HG03558 (cell line): ENCODE results near the gene NUMB.

ENCODE experiments used
- ATAC-seq: cut with Tn5 transposase; IDR thresholded peaks from one replicate; pipeline ENCODE4 v1.9.1; 2021; ENCODE audit warnings: moderate number of reproducible peaks; ENCODE audit not compliant: unreplicated experiment; ENCODE audit errors: extremely low read depth

Gene NUMB

DNA sequence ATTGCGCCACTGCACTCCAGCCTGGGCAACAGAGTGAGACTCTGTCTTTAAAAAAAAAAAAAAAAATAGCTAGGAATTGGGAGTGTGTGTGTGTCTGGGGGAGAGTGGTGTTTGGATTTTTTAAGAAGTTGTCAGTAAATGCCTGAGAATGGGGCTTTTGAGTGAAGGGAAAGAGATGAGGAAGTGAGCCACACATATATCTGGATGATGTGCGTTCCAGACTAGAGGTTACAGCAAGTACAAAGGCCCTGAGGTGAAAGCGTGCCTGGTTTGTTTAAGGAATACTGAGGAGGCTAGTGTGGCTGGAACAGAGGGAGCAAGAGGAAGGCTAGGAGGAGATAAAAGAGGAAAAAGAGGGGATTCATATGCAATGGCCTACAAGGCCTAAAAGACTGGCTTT, 151.1 kb downstream of the NUMB start:
- ATAC-seq: no peak

GRCh38 chr14:73305499-73305898, 152.8 kb downstream of the NUMB start:
- ATAC-seq: no peak

DNA sequence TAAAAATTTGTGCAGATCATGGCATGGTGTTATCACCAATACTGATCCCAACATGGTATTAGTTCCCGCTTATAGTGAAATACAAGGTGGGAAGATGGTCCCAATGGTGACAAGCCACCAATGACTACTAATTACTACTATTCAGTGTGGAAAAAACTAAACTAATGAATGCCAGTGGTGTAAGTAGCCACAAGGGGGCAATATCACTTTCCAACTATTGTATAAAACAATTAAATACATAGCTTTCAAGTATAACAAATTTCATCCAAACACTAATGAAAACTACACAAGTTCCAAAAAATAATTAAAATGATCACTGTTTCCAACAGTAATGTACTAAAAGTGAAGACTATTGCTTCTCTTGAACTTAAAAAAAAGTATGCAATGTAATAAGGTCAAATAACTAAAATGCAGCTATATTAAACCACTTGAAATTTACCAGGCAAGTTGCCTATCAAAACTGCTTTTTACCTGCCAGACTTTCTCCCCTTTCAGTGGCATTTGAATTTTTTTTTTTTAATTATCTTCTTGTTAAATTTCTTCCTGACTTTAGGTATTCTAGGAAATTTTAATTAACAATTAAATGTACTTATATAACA, 163.0 kb downstream of the NUMB start:
- ATAC-seq: no peak

- no peak for ATAC-seq
Observed at GRCh38 chr14:73293782-73294781, 164.3 kb downstream of the NUMB start.

- ATAC-seq: peak; percentile 61
Observed at GRCh38 chr14:73290279-73290678, 168.1 kb downstream of the NUMB start.

GRCh38 chr14:73289729-73290128, 168.6 kb downstream of the NUMB start:
- ATAC-seq: no peak

GRCh38 chr14:73289308-73289707, 169.0 kb downstream of the NUMB start:
- no peak for ATAC-seq

DNA sequence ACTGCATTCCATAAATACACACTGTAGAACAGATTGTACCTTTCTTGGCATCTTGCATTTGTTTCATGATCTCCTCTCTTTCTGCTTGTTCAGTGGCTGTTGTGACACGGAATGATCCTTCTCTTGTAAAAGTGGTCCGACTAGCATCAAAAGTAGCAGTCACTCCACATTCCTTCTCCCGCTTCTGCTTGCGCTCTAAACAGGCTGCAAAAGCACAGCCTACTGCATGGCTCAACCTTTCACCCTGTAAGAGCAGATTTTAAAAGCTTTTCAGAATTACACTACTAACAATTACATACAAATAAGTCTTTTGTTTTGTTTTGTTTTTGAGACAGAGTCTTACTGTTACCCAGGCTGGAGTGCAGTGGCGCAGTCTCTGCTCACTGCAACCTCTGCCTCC, 171.3 kb downstream of the NUMB start:
- ATAC-seq: no peak

- no peak for ATAC-seq
Observed at GRCh38 chr14:73286598-73286997, 171.7 kb downstream of the NUMB start.

DNA sequence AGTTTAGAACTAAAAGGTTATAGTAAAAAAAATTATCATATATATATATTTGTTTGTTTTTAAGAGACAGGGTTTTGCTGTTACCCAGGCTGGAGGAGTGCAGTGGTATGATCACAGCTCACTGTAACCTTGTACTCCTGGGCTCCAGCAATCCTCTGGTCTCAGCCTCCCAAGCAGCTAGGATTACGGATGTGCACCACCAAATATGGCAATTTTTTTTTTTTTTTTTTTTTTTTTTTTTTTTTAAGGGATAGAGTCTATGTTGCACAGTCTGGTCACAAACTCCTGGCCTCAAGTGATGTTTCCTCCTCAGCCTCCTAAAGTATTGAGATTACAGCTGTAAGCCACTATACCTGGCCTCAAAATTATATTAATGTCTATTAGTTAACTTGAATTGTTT, 172.4 kb downstream of the NUMB start:
- ATAC-seq: no peak

DNA sequence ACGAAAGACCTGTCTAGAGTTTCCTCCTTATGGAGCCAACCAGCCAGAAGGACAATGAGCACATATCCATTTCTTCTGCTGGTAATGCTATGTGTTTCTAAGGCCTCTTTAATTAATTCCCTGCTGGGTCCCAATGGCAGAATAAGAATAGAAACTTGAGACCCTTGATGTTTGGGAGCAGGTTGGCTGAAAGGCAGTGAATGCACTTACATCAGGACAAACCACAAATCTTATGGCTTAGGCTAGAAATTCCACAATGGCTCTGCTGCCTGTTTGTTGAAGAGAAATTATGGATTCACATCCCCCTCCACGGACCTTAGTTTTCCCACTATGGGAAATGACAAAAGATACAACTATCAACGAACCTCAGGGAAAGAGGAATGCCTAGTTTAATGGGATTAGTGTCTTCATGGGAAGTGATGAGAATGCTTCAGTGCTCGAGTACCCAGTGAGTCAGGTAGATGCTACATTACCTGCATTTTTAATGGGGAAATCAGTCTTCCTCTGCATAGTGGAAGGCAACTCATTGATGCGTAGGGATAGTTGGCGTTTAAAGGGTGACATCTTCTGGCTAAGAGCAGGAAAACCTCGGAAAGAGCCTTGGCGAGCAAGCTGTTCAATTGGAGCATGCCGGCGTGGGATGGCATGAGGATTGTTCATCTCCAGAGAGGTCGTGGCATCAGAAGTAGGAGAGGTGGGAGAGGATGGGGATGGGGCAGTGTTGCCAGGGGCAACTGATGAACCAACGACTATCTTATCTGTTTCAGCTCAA, 174.6 kb downstream of the NUMB start:
- ATAC-seq: no peak

DNA sequence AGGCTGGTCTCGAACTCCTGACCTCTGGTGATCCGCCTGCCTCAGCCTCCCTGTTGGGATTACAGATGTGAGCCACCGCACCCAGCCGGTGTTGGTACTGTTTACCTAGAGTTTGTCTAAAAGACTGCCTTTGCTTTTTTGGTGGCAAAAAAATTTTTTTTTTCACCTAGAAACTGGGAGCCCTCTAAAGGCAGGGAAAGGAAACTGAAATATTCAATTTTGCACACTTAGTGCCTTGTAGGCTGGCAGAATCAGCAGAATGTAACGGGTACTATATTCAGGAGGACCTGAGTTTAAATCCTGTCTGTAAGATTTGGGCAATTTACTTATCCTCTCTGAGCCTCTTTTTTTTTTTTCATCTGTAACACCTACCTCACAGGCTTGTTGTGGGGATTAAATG, 177.4 kb downstream of the NUMB start:
- ATAC-seq: no peak

DNA sequence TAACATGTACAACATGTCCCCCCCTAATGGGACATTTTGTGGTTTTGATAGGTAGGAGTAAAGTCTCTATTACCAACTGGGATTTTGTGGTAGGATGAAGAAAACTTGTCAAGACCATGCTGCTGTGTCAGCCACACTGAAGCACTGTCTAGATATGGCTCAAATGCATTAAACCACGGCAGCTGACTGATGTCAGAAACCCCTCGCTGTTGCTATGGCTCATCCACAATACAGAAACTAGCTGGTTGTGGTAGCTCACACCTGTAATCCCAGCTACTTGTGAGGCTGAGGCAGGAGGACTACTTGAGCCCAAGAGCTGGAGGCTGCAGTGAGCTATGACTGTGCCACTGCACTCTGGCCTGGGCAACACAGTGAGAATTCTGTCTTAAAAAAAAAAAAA, 181.0 kb downstream of the NUMB start:
- no peak for ATAC-seq

- ATAC-seq: no peak
Observed at GRCh38 chr14:73276836-73277235, 181.5 kb downstream of the NUMB start.

DNA sequence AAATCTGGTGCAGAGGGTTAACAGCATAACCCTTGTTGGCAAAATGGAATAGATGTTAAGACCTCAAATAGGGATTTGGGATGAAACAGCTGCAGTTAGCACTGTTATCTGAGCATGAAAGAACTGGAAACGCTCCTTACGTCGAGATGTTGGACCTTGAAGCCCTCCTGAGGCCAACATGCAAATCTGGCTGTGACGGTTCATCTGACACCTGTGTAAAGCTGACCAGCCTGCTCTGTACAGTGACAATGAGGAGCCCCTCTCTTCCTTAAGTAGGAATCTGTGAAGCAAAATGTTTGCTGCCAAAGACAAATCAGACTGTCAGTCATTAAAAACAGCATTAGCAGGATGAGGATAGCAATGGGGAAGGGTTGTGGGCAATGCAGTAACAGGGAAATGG, 184.5 kb downstream of the NUMB start:
- ATAC-seq: no peak

DNA sequence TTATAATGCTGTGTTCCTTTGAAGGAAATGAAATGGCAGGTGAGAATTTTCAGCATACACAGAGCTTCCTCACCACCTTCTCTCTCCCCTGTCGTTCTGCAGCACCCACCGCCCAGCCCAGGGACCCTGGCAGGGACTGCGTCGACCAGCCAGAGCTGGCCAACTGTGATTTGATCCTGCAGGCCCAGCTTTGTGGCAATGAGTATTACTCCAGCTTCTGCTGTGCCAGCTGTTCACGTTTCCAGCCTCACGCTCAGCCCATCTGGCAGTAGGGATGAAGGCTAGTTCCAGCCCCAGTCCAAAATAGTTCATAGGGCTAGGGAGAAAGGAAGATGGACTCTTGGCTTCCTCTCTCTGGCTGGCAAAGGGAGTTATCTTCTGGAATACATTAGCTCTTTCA, 186.0 kb downstream of the NUMB start:
- ATAC-seq: no peak

DNA sequence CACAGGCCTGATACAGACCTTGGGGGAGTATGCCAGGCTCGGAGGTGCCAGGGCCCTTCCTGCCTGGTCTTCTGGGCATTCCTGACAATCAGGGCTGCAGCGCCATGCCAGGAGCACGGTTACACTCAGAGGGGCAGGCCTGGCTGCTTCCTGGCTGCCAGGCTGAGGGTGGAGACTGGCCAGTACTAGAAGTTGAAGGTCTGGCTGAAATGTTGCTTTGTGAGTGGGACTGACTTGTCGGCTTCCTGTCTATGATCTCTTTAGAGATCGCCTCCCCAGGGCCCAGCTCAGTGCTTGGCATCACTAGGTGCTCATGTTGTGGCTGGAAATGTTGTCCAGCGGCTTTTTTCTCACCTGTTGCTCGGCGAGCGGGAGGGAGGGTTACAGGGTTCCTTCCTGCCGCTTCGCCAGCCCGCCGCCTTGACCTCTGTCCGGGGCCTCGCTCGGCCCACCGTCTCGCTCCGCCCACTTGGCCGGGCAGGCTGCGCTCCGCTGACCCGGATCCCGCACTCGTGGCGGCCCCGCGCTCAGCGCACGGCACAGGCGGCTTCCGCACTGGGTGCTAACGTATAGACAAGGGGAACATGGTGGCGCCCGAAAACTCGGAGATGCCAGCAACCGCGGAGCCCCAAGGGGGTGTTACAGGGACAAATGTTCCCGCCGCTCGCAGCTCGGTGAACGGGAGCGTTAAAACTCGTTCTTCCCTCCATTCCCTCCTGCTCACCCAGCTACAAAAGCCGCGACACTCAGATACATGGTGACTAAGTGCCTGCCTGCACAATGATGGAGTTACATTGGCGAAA, 188.4 kb downstream of the NUMB start:
- no peak for ATAC-seq

DNA sequence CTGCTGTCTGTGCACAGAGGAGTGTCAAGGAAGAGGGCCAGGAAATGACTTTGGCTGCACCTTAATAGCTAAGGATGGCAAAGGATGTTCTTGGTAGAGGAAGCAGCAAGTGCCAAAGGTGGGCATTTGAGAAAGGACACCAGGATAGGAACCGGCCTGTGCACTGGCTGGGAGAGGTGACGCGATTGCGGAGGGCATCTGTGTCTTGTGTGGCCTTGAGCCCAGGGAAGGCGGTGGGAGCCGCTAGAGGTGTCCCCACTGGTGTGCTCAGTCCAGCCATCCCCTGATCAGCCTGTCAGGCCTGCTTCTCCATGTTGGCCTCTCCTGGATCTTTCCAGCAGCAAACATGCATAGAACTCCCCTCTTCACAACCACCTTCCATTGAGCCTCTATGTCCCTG, 190.9 kb downstream of the NUMB start:
- ATAC-seq: no peak

DNA sequence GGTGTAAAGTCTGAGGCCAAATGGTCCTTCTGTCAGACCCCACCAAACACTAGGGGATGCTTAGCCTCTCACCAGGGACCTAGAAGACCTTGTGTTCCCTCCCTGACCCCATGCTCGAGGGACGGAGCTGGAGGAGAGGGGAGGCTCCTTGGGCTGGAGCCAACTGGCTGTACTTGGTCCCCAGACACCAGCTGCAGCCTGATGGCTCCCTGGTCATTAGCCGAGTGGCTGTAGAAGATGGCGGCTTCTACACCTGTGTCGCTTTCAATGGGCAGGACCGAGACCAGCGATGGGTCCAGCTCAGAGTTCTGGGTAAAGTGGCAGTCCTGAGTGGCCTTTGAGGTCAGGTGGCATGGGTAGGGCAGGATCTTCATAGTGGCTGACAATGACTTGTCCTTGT, 192.0 kb downstream of the NUMB start:
- no peak for ATAC-seq

- no peak for ATAC-seq
Observed at GRCh38 chr14:73265721-73266046, 192.7 kb downstream of the NUMB start.
